ENCODE data around the gene GALK2.

- no peak for TF ChIP-seq EZH2phosphoT487 (IDR thresholded peaks at IDR 0.05; ENCODE audit: borderline replicate concordance, low read depth, low read length)
- TF ChIP-seq, protein P1, sequence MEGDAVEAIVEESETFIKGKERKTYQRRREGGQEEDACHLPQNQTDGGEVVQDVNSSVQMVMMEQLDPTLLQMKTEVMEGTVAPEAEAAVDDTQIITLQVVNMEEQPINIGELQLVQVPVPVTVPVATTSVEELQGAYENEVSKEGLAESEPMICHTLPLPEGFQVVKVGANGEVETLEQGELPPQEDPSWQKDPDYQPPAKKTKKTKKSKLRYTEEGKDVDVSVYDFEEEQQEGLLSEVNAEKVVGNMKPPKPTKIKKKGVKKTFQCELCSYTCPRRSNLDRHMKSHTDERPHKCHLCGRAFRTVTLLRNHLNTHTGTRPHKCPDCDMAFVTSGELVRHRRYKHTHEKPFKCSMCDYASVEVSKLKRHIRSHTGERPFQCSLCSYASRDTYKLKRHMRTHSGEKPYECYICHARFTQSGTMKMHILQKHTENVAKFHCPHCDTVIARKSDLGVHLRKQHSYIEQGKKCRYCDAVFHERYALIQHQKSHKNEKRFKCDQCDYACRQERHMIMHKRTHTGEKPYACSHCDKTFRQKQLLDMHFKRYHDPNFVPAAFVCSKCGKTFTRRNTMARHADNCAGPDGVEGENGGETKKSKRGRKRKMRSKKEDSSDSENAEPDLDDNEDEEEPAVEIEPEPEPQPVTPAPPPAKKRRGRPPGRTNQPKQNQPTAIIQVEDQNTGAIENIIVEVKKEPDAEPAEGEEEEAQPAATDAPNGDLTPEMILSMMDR (conservative IDR thresholded peaks at IDR 0.05; ENCODE audit: low read length) = no peak
Observed at GRCh38 chr15:49178497-49178896, 8.4 kb downstream of the GALK2 start.

All from OCI-LY7 (cell line).